IMR-90 (cell line): Measurements from ENCODE around the gene PTGES3L.

ENCODE experiments used
- CEBPB ChIP-seq: IDR thresholded peaks from 2 replicates; pipeline ENCODE4 v1.6.1; 2012; ENCODE audit warnings: low read depth, low read length, improper control_type of control experiment
- CHD1 ChIP-seq: IDR thresholded peaks from 2 replicates; pipeline ENCODE4 v1.6.1; 2012; ENCODE audit warnings: low read depth, low read length, improper control_type of control experiment
- POLR2A ChIP-seq: IDR thresholded peaks from 2 replicates; pipeline ENCODE4 v1.6.1; 2012; ENCODE audit warnings: mild to moderate bottlenecking, low read depth, low read length
- RCOR1 ChIP-seq: IDR thresholded peaks from 2 replicates; pipeline ENCODE4 v1.6.1; 2012; ENCODE audit warnings: mild to moderate bottlenecking, low read length, improper control_type of control experiment; ENCODE audit not compliant: insufficient replicate concordance
- RFX5 ChIP-seq: IDR thresholded peaks from 2 replicates; pipeline ENCODE4 v1.8.0; 2012; ENCODE audit warnings: low read depth, mild to moderate bottlenecking, low read length, moderate library complexity
- SMC3 ChIP-seq: fragments of 150-350 bp; IDR thresholded peaks from 2 replicates; pipeline ENCODE4 v1.6.1; 2016; ENCODE audit warnings: low read depth, mild to moderate bottlenecking, antibody characterized with exemption, low read length, moderate library complexity
- TF ChIP-seq, protein P1 (sequence below): conservative IDR thresholded peaks from 2 replicates; pipeline ENCODE4 v1.5.1; 2012; ENCODE audit warnings: mild to moderate bottlenecking, low read depth, low read length, improper control_type of control experiment
- TF ChIP-seq, protein P2 (sequence below): fragments of 150-350 bp; IDR thresholded peaks from 2 replicates; pipeline ENCODE4 v1.6.1; 2017; ENCODE audit warnings: mild to moderate bottlenecking, antibody characterized with exemption, low read length, low read depth

DNA sequence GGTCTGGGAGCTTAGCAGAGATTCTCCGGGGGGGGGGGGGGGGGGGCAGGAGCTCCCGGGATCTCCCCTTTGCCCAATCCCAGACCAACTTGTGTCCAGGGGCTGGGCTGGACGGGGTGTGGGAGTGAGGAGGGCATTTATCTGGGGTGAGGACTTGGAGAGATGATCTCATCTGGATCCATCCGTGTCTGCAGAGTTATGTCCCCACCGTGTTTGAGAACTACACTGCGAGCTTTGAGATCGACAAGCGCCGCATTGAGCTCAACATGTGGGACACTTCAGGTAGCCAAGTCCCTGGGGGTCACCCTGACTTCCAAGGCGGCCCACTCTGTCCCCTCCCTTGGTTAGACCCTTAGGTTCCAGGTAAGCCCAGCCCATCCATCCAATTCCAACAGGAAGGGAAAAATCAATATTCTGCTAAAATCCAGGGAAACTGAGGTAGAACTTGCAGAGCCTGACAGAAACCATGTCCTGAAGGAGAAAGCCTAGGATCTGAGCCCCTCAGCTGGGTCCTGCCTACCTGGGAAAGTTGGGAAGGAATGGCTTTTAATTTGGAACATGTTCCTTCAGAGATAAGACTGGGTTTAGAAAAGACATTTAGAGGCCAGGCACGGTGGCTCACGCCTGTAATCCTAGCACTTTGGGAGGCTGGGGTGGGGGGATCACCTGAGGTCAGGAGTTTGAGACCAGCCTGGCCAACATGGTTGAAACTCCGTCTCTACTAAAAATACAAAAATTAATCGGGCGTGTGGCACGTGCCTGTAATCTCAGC, 46.1 kb upstream of the PTGES3L start:
- TF ChIP-seq, protein P1, sequence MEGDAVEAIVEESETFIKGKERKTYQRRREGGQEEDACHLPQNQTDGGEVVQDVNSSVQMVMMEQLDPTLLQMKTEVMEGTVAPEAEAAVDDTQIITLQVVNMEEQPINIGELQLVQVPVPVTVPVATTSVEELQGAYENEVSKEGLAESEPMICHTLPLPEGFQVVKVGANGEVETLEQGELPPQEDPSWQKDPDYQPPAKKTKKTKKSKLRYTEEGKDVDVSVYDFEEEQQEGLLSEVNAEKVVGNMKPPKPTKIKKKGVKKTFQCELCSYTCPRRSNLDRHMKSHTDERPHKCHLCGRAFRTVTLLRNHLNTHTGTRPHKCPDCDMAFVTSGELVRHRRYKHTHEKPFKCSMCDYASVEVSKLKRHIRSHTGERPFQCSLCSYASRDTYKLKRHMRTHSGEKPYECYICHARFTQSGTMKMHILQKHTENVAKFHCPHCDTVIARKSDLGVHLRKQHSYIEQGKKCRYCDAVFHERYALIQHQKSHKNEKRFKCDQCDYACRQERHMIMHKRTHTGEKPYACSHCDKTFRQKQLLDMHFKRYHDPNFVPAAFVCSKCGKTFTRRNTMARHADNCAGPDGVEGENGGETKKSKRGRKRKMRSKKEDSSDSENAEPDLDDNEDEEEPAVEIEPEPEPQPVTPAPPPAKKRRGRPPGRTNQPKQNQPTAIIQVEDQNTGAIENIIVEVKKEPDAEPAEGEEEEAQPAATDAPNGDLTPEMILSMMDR, result no peak
- TF ChIP-seq POLR2A, result no peak
- TF ChIP-seq RFX5, result no peak
- TF ChIP-seq SMC3, result no peak
- TF ChIP-seq CHD1, result no peak
- no peak for TF ChIP-seq CEBPB
- no peak for TF ChIP-seq RCOR1
- TF ChIP-seq, protein P2, sequence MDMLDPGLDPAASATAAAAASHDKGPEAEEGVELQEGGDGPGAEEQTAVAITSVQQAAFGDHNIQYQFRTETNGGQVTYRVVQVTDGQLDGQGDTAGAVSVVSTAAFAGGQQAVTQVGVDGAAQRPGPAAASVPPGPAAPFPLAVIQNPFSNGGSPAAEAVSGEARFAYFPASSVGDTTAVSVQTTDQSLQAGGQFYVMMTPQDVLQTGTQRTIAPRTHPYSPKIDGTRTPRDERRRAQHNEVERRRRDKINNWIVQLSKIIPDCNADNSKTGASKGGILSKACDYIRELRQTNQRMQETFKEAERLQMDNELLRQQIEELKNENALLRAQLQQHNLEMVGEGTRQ, result no peak
